NB4 (cell line): ENCODE results near the gene CAMSAP1.

Source experiments
- DNase-seq: peaks from one replicate; pipeline ENCODE4 v3.0.0; 2010; ENCODE audit warnings: low read depth
- H3K4me3 ChIP-seq: one replicate; pipeline ENCODE4 v1.5.1; 2011; ENCODE audit warnings: mild to moderate bottlenecking, low read depth, low read length, moderate library complexity
- MAX ChIP-seq: IDR thresholded peaks from 2 replicates; pipeline ENCODE4 v1.6.1; 2011; ENCODE audit warnings: low read depth, low read length
- MYC ChIP-seq: IDR thresholded peaks from 2 replicates; pipeline ENCODE4 v1.6.1; 2011; ENCODE audit warnings: low read depth, low read length
- POLR2A ChIP-seq: IDR thresholded peaks from 2 replicates; pipeline ENCODE4 v1.6.1; 2011; ENCODE audit warnings: mild to moderate bottlenecking; ENCODE audit not compliant: insufficient read length; ENCODE audit errors: extremely low read depth
- TF ChIP-seq, protein P1 (sequence below): IDR thresholded peaks from one replicate; pipeline ENCODE4 v1.5.1; 2012; ENCODE audit warnings: low read depth, low read length

CAMSAP1 gene

GRCh38 chr9:135777623-135778177 lies 129.6 kb downstream of the CAMSAP1 start:
- DNase-seq, result no peak
- no peak overlapping the region for H3K4me3 ChIP-seq
- TF ChIP-seq POLR2A, result no peak
- TF ChIP-seq MAX, result no peak
- TF ChIP-seq MYC, result no peak
- TF ChIP-seq, protein P1, sequence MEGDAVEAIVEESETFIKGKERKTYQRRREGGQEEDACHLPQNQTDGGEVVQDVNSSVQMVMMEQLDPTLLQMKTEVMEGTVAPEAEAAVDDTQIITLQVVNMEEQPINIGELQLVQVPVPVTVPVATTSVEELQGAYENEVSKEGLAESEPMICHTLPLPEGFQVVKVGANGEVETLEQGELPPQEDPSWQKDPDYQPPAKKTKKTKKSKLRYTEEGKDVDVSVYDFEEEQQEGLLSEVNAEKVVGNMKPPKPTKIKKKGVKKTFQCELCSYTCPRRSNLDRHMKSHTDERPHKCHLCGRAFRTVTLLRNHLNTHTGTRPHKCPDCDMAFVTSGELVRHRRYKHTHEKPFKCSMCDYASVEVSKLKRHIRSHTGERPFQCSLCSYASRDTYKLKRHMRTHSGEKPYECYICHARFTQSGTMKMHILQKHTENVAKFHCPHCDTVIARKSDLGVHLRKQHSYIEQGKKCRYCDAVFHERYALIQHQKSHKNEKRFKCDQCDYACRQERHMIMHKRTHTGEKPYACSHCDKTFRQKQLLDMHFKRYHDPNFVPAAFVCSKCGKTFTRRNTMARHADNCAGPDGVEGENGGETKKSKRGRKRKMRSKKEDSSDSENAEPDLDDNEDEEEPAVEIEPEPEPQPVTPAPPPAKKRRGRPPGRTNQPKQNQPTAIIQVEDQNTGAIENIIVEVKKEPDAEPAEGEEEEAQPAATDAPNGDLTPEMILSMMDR, result no peak

- no peak overlapping the region for H3K4me3 ChIP-seq
- TF ChIP-seq, protein P1, result no peak
- TF ChIP-seq MAX (no peak), MYC (no peak), POLR2A (no peak)
- DNase-seq, result no peak
These were observed 130.3 kb downstream of the CAMSAP1 start for GRCh38 chr9:135776893-135777622.

DNA sequence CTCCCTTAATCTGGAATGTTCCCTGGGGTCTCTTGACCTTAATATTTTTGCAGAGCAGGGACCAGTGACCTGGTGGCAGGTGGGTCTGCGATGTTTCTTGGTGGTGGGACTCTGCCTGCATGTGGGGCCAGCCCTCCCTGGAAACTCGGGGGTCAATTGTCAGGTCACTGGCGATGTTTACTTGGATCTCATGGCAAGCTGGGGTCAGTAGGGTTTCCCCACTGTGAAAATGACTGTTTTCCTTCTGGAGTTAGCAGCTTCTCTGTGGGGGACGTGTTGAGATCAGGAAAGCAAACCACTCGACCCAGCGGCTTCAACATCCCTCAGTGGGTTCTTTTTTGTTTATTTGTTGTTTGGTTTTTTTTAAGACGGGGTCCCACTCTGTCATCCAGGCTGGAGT lies 131.4 kb downstream of the CAMSAP1 start:
- DNase-seq, result no peak
- no peak for TF ChIP-seq MYC
- no peak overlapping the region for H3K4me3 ChIP-seq

- TF ChIP-seq, protein P1, result no peak
- TF ChIP-seq POLR2A, result no peak
- TF ChIP-seq MAX, result no peak
- no peak for TF ChIP-seq MYC
- DNase-seq, result no peak
These were observed 132.4 kb downstream of the CAMSAP1 start for GRCh38 chr9:135774794-135775525.

GRCh38 chr9:135774239-135774747 lies 133.1 kb downstream of the CAMSAP1 start:
- no peak for DNase-seq
- no peak overlapping the region for H3K4me3 ChIP-seq
- TF ChIP-seq, protein P1, result no peak
- TF ChIP-seq MAX (no peak), MYC (no peak), POLR2A (no peak)

More at GRCh38 chr9:135774794-135775525, 132.4 kb downstream of the CAMSAP1 start:
- no peak overlapping the region for H3K4me3 ChIP-seq

GRCh38 chr9:135773530-135774238 lies 133.7 kb downstream of the CAMSAP1 start:
- TF ChIP-seq, protein P1, result no peak
- no peak for TF ChIP-seq MYC
- no peak for TF ChIP-seq POLR2A
- H3K4me3 ChIP-seq, result no peak overlapping the region
- DNase-seq, result no peak
